ENCODE results near the gene SLC16A2.

The SLC16A2 gene

GRCh38 chrX:74505437-74505836, 84.1 kb downstream of the SLC16A2 start:
- H3K4me3 ChIP-seq (ENCODE audit: low read length), result no peak overlapping the region
- H3K27ac ChIP-seq (ENCODE audit: low read length), result peak overlapping the region; percentile 77; the same call in 1 of the 2 replicates
- H3K79me2 ChIP-seq (ENCODE audit: low read length), result no peaks in the 10 kb centered on the region
- H3K9ac ChIP-seq (ENCODE audit: low read length), result no peak overlapping the region; the same call in 1 of the 2 replicates
- TF ChIP-seq EZH2phosphoT487 (IDR thresholded peaks at IDR 0.05; ENCODE audit: low read depth) (no peak), CTCF (IDR thresholded peaks at IDR 0.05; ENCODE audit: low read depth, low read length) (no peak)
- no peaks in the 10 kb centered on the region for H4K20me1 ChIP-seq (ENCODE audit: insufficient read depth, low read length)
- H3K36me3 ChIP-seq (replicated peaks; ENCODE audit: low read depth, low read length), result no peaks in the 10 kb centered on the region
- no peaks in the 10 kb centered on the region for H3K27me3 ChIP-seq (ENCODE audit: low read depth, low read length)
- H3K9me3 ChIP-seq (ENCODE audit: insufficient read depth, low read length), result no peaks in the 10 kb centered on the region
- no peak overlapping the region for H2AFZ ChIP-seq (ENCODE audit: low read depth, low read length)
- H3K4me1 ChIP-seq (ENCODE audit: low read length), result peaks cover 38% of the 10 kb centered on the region
- H3K4me2 ChIP-seq (ENCODE audit: low read length), result peak overlapping the region; percentile 75; the same call in 1 of the 2 replicates

- Histone ChIP-seq H4K20me1 (ENCODE audit: insufficient read depth, low read length) (no peaks in the 10 kb centered on the region), H3K4me2 (ENCODE audit: low read length) (peak overlapping the region; percentile 75), H2AFZ (ENCODE audit: low read depth, low read length) (no peak overlapping the region), H3K4me3 (ENCODE audit: low read length) (peak overlapping the region; percentile 38), H3K36me3 (replicated peaks; ENCODE audit: low read depth, low read length) (no peaks in the 10 kb centered on the region), H3K4me1 (ENCODE audit: low read length) (peaks cover 44% of the 10 kb centered on the region), H3K9me3 (ENCODE audit: insufficient read depth, low read length) (no peaks in the 10 kb centered on the region), H3K27ac (ENCODE audit: low read length) (peak overlapping the region; percentile 77), H3K9ac (ENCODE audit: low read length) (peak overlapping the region; percentile 43; the same call in 1 of the 2 replicates), H3K79me2 (ENCODE audit: low read length) (no peaks in the 10 kb centered on the region), H3K27me3 (ENCODE audit: low read depth, low read length) (no peaks in the 10 kb centered on the region)
- TF ChIP-seq EZH2phosphoT487 (IDR thresholded peaks at IDR 0.05; ENCODE audit: low read depth) (no peak), CTCF (IDR thresholded peaks at IDR 0.05; ENCODE audit: low read depth, low read length) (no peak)
Observed at GRCh38 chrX:74506317-74507115, 85.2 kb downstream of the SLC16A2 start.

GRCh38 chrX:74507191-74507590, 85.9 kb downstream of the SLC16A2 start:
- Histone ChIP-seq H3K9me3 (ENCODE audit: insufficient read depth, low read length) (no peaks in the 10 kb centered on the region), H3K36me3 (replicated peaks; ENCODE audit: low read depth, low read length) (no peaks in the 10 kb centered on the region), H3K27me3 (ENCODE audit: low read depth, low read length) (no peaks in the 10 kb centered on the region), H3K79me2 (ENCODE audit: low read length) (no peaks in the 10 kb centered on the region), H3K27ac (ENCODE audit: low read length) (peak overlapping the region; percentile 33; the same call in 1 of the 2 replicates), H3K4me2 (ENCODE audit: low read length) (peak overlapping the region; percentile 75), H3K4me1 (ENCODE audit: low read length) (peaks cover 44% of the 10 kb centered on the region), H3K9ac (ENCODE audit: low read length) (no peak overlapping the region), H3K4me3 (ENCODE audit: low read length) (0 out of 2 replicates have a peak overlapping the region, but pooled peaks have one; percentile 23), H4K20me1 (ENCODE audit: insufficient read depth, low read length) (no peaks in the 10 kb centered on the region), H2AFZ (ENCODE audit: low read depth, low read length) (no peak overlapping the region)
- TF ChIP-seq EZH2phosphoT487 (IDR thresholded peaks at IDR 0.05; ENCODE audit: low read depth) (no peak), CTCF (IDR thresholded peaks at IDR 0.05; ENCODE audit: low read depth, low read length) (no peak)

GRCh38 chrX:74509989-74510388, 88.7 kb downstream of the SLC16A2 start:
- no peak for TF ChIP-seq EZH2phosphoT487 (IDR thresholded peaks at IDR 0.05; ENCODE audit: low read depth)
- H2AFZ ChIP-seq (ENCODE audit: low read depth, low read length), result peak overlapping the region; percentile 64; the same call in 1 of the 2 replicates
- no peak overlapping the region; the same call in 1 of the 2 replicates for H3K9ac ChIP-seq (ENCODE audit: low read length)
- H3K27me3 ChIP-seq (ENCODE audit: low read depth, low read length), result no peaks in the 10 kb centered on the region
- no peaks in the 10 kb centered on the region for H3K36me3 ChIP-seq (replicated peaks; ENCODE audit: low read depth, low read length)
- H3K27ac ChIP-seq (ENCODE audit: low read length), result peak overlapping the region; percentile 53
- no peaks in the 10 kb centered on the region for H4K20me1 ChIP-seq (ENCODE audit: insufficient read depth, low read length)
- H3K4me2 ChIP-seq (ENCODE audit: low read length), result peak overlapping the region; percentile 40
- no peak overlapping the region for H3K4me3 ChIP-seq (ENCODE audit: low read length)
- no peaks in the 10 kb centered on the region for H3K9me3 ChIP-seq (ENCODE audit: insufficient read depth, low read length)
- no peaks in the 10 kb centered on the region for H3K79me2 ChIP-seq (ENCODE audit: low read length)
- peaks cover 44% of the 10 kb centered on the region for H3K4me1 ChIP-seq (ENCODE audit: low read length)

Data from OCI-LY3 (cell line).